H9 (cell line): ENCODE data around the gene HEXD. TPM values are rescaled to one million over a fixed set of nuclear protein-coding genes. Genes with fewer than 3 reads are reported as not detected.
A peak's percentile ranks its signal among the peaks of the same experiment; 100 is the strongest.

Experiments used
- DNase-seq: peaks from one replicate; pipeline ENCODE4 v3.0.0-alpha.2; 2017
- H2AFZ ChIP-seq: one replicate; pipeline ENCODE4 v1.6.1; 2013; ENCODE audit warnings: mild to moderate bottlenecking, low read length, control low read depth, moderate library complexity
- H2AK5ac ChIP-seq: 2 replicates; pipeline ENCODE4 v1.6.1; 2013; ENCODE audit warnings: low read length, control low read depth, mixed read lengths; ENCODE audit not compliant: insufficient read length
- H2BK120ac ChIP-seq: one replicate; pipeline ENCODE4 v1.6.1; 2013; ENCODE audit warnings: low read depth, mild to moderate bottlenecking, low read length, control low read depth, inconsistent platforms; ENCODE audit not compliant: poor library complexity, severe bottlenecking
- H2BK12ac ChIP-seq: 2 replicates; pipeline ENCODE4 v1.6.1; 2013; ENCODE audit warnings: low read length, control low read depth, mixed read lengths, low read depth; ENCODE audit not compliant: insufficient read length
- H2BK15ac ChIP-seq: 2 replicates; pipeline ENCODE4 v1.6.1; 2013; ENCODE audit warnings: low read depth, low read length, control low read depth
- H2BK20ac ChIP-seq: one replicate; pipeline ENCODE4 v1.6.1; 2013; ENCODE audit warnings: low read depth, mild to moderate bottlenecking, low read length, control low read depth, inconsistent platforms; ENCODE audit not compliant: poor library complexity, severe bottlenecking
- H2BK5ac ChIP-seq: 2 replicates; pipeline ENCODE4 v1.6.1; 2013; ENCODE audit warnings: low read length, control low read depth, mixed read lengths; ENCODE audit not compliant: insufficient read length
- H3K14ac ChIP-seq: 2 replicates; pipeline ENCODE4 v1.6.1; 2013; ENCODE audit warnings: low read length, control low read depth; ENCODE audit not compliant: insufficient read depth
- H3K18ac ChIP-seq: 2 replicates; pipeline ENCODE4 v1.6.1; 2013; ENCODE audit warnings: low read depth, mild to moderate bottlenecking, mixed read lengths, low read length, control low read depth; ENCODE audit not compliant: insufficient read length
- H3K23ac ChIP-seq: 2 replicates; pipeline ENCODE4 v1.6.1; 2013; ENCODE audit warnings: low read length, control low read depth, mixed read lengths, low read depth; ENCODE audit not compliant: insufficient read length
- H3K23me2 ChIP-seq: 2 replicates; pipeline ENCODE4 v1.6.1; 2013; ENCODE audit warnings: low read depth, mild to moderate bottlenecking, mixed read lengths, low read length, control low read depth; ENCODE audit not compliant: insufficient read length, poor library complexity, severe bottlenecking
- H3K27ac ChIP-seq: 2 replicates; pipeline ENCODE4 v1.5.1; 2013; ENCODE audit warnings: low read length, control low read depth, mixed read lengths, low read depth; ENCODE audit not compliant: insufficient read length
- H3K27me3 ChIP-seq: 2 replicates; pipeline ENCODE4 v1.6.1; 2013; ENCODE audit warnings: low read length, control low read depth, inconsistent platforms; ENCODE audit not compliant: insufficient read depth
- H3K4ac ChIP-seq: 2 replicates; pipeline ENCODE4 v1.6.1; 2013; ENCODE audit warnings: low read depth, mild to moderate bottlenecking, control low read depth, inconsistent platforms, low read length, moderate library complexity
- H3K4me1 ChIP-seq: 2 replicates; pipeline ENCODE4 v1.6.1; 2013; ENCODE audit warnings: low read length, control low read depth, inconsistent platforms; ENCODE audit not compliant: insufficient read depth
- H3K4me2 ChIP-seq: 2 replicates; pipeline ENCODE4 v1.6.1; 2013; ENCODE audit warnings: low read length, control low read depth, mixed read lengths; ENCODE audit not compliant: insufficient read length, insufficient read depth
- H3K56ac ChIP-seq: 2 replicates; pipeline ENCODE4 v1.6.1; 2013; ENCODE audit warnings: low read depth, mild to moderate bottlenecking, mixed read lengths, low read length, control low read depth; ENCODE audit not compliant: insufficient read length
- H3K79me1 ChIP-seq: 2 replicates; pipeline ENCODE4 v1.6.1; 2013; ENCODE audit warnings: low read depth, mild to moderate bottlenecking, moderate library complexity, low read length, control low read depth, inconsistent platforms; ENCODE audit not compliant: insufficient read depth, poor library complexity, severe bottlenecking
- H3K79me2 ChIP-seq: 2 replicates; pipeline ENCODE4 v1.6.1; 2013; ENCODE audit warnings: low read length, control low read depth, inconsistent platforms; ENCODE audit not compliant: insufficient read depth
- H3K9ac ChIP-seq: 2 replicates; pipeline ENCODE4 v1.6.1; 2013; ENCODE audit warnings: low read length, control low read depth, mixed read lengths; ENCODE audit not compliant: insufficient read length; ENCODE audit errors: extremely low read depth
- H3K9me3 ChIP-seq: one replicate; pipeline ENCODE4 v1.6.1; 2013; ENCODE audit warnings: low read depth, low read length, inconsistent platforms; ENCODE audit not compliant: control insufficient read depth
- H3T11ph ChIP-seq: one replicate; pipeline ENCODE4 v1.6.1; 2013; ENCODE audit warnings: mild to moderate bottlenecking, low read length, control low read depth, inconsistent platforms
- H4K20me1 ChIP-seq: one replicate; pipeline ENCODE4 v1.6.1; 2013; ENCODE audit not compliant: control insufficient read depth, insufficient read length, insufficient read depth
- H4K5ac ChIP-seq: 2 replicates; pipeline ENCODE4 v1.6.1; 2013; ENCODE audit warnings: low read depth, mild to moderate bottlenecking, mixed read lengths, low read length, control low read depth; ENCODE audit not compliant: insufficient read length
- H4K8ac ChIP-seq: replicated peaks from 2 replicates; pipeline ENCODE4 v1.6.1; 2013; ENCODE audit warnings: low read length, control low read depth, mixed read lengths, low read depth; ENCODE audit not compliant: insufficient read length
- H4K91ac ChIP-seq: 2 replicates; pipeline ENCODE4 v1.6.1; 2013; ENCODE audit warnings: low read depth, mild to moderate bottlenecking, moderate library complexity, mixed read lengths, low read length, control low read depth; ENCODE audit not compliant: insufficient read length
- H3K27ac Mint-ChIP-seq, 3 experiments: 2 replicates in 2 of 3; 3 replicates in 1 of 3; pipeline ENCODE4 v1.8.0; 2020 to 2021; ENCODE audit warnings: mixed read lengths in 3 of 3, mild to moderate bottlenecking in 1 of 3, moderate library complexity in 1 of 3
- H3K27me3 Mint-ChIP-seq: 2 replicates; pipeline ENCODE4 v1.8.0; 2021; ENCODE audit warnings: low read depth, mild to moderate bottlenecking, moderate library complexity, mixed read lengths
- H3K36me3 Mint-ChIP-seq, 3 experiments: 2 replicates in 2 of 3; 3 replicates in 1 of 3; pipeline ENCODE4 v1.8.0; 2020 to 2021; ENCODE audit warnings: low read depth in 3 of 3, mixed read lengths in 3 of 3; ENCODE audit not compliant: insufficient read depth in 1 of 3
- H3K4me1 Mint-ChIP-seq, 2 experiments: 2 replicates each; pipeline ENCODE4 v1.8.0; 2020; ENCODE audit warnings: mixed read lengths in 2 of 2
- H3K4me3 Mint-ChIP-seq, 2 experiments: 2 replicates in 1 of 2; 3 replicates in 1 of 2; pipeline ENCODE4 v1.8.0; 2020 to 2021; ENCODE audit warnings: mild to moderate bottlenecking in 2 of 2, mixed read lengths in 2 of 2, moderate library complexity in 1 of 2
- H3K9me3 Mint-ChIP-seq, 2 experiments: 2 replicates in 1 of 2; 3 replicates in 1 of 2; pipeline ENCODE4 v1.8.0; 2020; ENCODE audit warnings: mild to moderate bottlenecking in 2 of 2, mixed read lengths in 2 of 2, moderate library complexity in 1 of 2
- WGBS: extraction: QIAGEN DNeasy Blood & Tissue Kit; methylation state at CpG from one replicate; pipeline ENCODE4 v1.1.7; 2013; ENCODE audit warnings: missing lambda C conversion rate, low lambda C conversion rate, mixed read lengths; ENCODE audit not compliant: insufficient read length; ENCODE audit errors: extremely low coverage; 5-methylcytosine and 5-hydroxymethylcytosine counted together
- total RNA-seq: library from RNA; stranded (reverse); gene quantifications from 2 replicates; pipeline ENCODE4 v1.2.1, GENCODE V29; 2021
- TF ChIP-seq, protein P1 (sequence below): fragments of 200-600 bp; sonication (generic); conservative IDR thresholded peaks from 3 replicates; pipeline ENCODE4 v1.8.0; 2021; ENCODE audit warnings: antibody characterized with exemption, mild to moderate bottlenecking

The HEXD gene
- total RNA-seq, 1 experiment from 2014 or later, result 23.2 TPM

DNA sequence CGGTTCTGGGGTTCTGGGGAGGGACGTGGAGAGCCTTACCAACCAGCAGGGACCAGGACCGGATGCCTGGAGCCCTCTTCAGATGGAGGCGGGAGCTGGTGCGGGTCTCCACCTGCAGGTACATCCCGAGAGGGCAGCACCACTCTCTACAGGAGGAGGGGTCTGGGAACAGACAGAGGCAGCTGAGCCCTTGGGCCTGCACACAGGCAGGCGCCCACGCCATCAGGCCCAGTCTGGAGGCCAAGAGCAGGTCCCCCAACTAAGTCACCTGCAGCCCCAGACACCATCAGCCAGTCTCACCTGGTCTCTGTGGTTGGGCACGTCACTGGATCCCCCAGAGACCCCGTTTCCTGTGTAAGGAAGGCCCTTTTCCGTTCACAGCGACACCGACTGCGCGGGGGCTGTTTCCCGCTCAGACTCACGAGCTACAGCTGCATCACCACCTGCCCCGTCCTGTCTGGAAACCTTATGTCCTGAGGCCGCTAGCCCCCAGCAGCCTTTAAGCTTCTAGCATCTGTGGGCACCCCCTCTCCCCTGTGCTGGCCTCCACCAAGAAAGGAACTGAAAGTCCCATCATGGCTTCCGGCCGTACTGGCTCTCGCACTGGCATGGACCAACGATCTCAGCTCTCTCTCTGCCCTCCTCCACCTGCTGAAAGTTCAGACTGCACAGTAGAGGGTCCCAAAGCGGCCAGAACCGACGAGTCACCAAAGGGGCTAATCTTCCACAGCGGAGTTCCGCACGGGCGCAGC lies 31.2 kb downstream of the HEXD start:
- Mint-ChIP-seq H3K27ac (peak overlapping the region in 1 of 3 experiments; percentile 5; a peak in 1 of 7 replicates), H3K27me3 (peaks cover 16% of the 10 kb centered on the region), H3K4me3 (peak overlapping the region; percentile 81 to 88), H3K36me3 (peaks cover 7 to 28% (median 25%) of the 10 kb centered on the region in 3 experiments; a peak in 6 of 7 replicates), H3K9me3 (peaks cover 16 to 32% of the 10 kb centered on the region in 2 experiments), H3K4me1 (peaks cover 5 to 17% of the 10 kb centered on the region in 2 experiments)
- DNase-seq, result peak; percentile 71
- Histone ChIP-seq H4K91ac (no peak overlapping the region), H3K23me2 (no peaks in the 10 kb centered on the region), H3K56ac (no peak overlapping the region), H4K20me1 (no peaks in the 10 kb centered on the region), H3K4me1 (no peaks in the 10 kb centered on the region; the same call in 1 of the 2 replicates), H2BK5ac (no peak overlapping the region), H3K27me3 (no peaks in the 10 kb centered on the region), H3K4me2 (peak overlapping the region; percentile 62), H3K9ac (no peak overlapping the region), H2BK15ac (no peak overlapping the region), H3K23ac (no peak overlapping the region), H3K14ac (no peak overlapping the region), H3K18ac (no peak overlapping the region), H3K79me1 (no peaks in the 10 kb centered on the region), H2AK5ac (no peak overlapping the region), H3K4ac (no peak overlapping the region), H4K8ac (no peak overlapping the region), H2BK120ac (no peak overlapping the region), H3T11ph (no peak overlapping the region), H4K5ac (no peak overlapping the region), H2BK20ac (no peak overlapping the region), H3K27ac (no peak overlapping the region), H3K9me3 (no peaks in the 10 kb centered on the region), H3K79me2 (no peaks in the 10 kb centered on the region), H2BK12ac (no peak overlapping the region), H2AFZ (no peak overlapping the region)
- TF ChIP-seq, protein P1, sequence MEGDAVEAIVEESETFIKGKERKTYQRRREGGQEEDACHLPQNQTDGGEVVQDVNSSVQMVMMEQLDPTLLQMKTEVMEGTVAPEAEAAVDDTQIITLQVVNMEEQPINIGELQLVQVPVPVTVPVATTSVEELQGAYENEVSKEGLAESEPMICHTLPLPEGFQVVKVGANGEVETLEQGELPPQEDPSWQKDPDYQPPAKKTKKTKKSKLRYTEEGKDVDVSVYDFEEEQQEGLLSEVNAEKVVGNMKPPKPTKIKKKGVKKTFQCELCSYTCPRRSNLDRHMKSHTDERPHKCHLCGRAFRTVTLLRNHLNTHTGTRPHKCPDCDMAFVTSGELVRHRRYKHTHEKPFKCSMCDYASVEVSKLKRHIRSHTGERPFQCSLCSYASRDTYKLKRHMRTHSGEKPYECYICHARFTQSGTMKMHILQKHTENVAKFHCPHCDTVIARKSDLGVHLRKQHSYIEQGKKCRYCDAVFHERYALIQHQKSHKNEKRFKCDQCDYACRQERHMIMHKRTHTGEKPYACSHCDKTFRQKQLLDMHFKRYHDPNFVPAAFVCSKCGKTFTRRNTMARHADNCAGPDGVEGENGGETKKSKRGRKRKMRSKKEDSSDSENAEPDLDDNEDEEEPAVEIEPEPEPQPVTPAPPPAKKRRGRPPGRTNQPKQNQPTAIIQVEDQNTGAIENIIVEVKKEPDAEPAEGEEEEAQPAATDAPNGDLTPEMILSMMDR, result no peak; the same call in 2 of the 3 replicates
- WGBS, result no CpG with 5 or more reads among the region's 30 CpGs
